Measurements from ENCODE around the gene SLC13A1.

The SLC13A1 gene

GRCh38 chr7:123191132-123191531 is 8.6 kb downstream of the SLC13A1 start:
- H3K27ac ChIP-seq = no peak overlapping the region
- no peak for TF ChIP-seq CTCF (conservative IDR thresholded peaks at IDR 0.05)

GRCh38 chr7:123190109-123190831 is 9.5 kb downstream of the SLC13A1 start:
- no peak for TF ChIP-seq CTCF (conservative IDR thresholded peaks at IDR 0.05)
- H3K27ac ChIP-seq = no peak overlapping the region

GRCh38 chr7:123185756-123186155 is 14.0 kb downstream of the SLC13A1 start:
- H3K27ac ChIP-seq = no peak overlapping the region
- no peak for TF ChIP-seq CTCF (conservative IDR thresholded peaks at IDR 0.05)

- no peak overlapping the region for H3K27ac ChIP-seq
- TF ChIP-seq CTCF (conservative IDR thresholded peaks at IDR 0.05) = no peak
These were observed 15.5 kb downstream of the SLC13A1 start for GRCh38 chr7:123184271-123184670.

- H3K27ac ChIP-seq = no peak overlapping the region
- TF ChIP-seq CTCF (conservative IDR thresholded peaks at IDR 0.05) = no peak
These were observed 16.3 kb downstream of the SLC13A1 start for GRCh38 chr7:123183431-123183830.

GRCh38 chr7:123177442-123177841 is 22.3 kb downstream of the SLC13A1 start:
- no peak for TF ChIP-seq CTCF (conservative IDR thresholded peaks at IDR 0.05)
- no peak overlapping the region for H3K27ac ChIP-seq

- H3K27ac ChIP-seq = no peak overlapping the region
- TF ChIP-seq CTCF (conservative IDR thresholded peaks at IDR 0.05) = no peak
These were observed 29.2 kb downstream of the SLC13A1 start for GRCh38 chr7:123170333-123171246.
